ENCODE data around the gene ODF2.

DNA sequence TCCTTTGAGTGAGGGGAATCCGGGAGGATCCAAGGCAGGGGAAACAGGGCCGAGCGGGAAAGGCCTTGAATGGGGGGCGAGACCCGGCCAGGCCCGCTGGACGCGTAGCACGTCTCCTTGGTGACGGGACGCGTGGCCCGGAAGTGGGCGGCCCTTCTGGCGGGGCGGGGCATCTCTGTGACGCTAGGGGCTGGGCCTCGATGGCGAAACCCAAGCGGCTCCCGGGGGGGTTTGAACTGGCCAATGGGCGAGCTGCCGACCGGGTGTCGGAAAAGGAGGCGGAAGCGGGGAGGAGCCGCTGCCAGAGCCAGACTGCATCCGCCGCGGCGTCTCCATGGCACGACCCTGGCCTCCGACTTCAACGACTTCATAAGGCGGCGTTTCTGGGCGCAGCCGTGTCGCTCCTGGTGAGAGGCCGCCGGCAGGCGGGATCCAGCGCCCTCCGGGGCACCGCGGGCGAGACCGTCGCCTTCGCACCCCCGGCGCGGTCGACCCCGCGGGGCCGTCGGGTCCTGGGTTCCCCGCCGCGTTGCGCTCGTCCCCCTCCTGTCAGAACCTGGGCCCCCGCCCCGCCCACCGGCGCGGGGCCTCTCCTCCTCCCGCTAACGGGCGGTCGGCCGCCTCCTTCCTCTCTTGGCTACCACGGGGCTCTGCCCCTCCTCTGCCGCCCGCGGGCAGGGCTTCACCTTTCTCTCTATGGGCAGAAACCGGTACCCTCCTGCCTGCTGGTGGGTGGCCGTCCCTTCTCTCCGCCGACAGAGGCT, at the start of gene ODF2:
- TF ChIP-seq, protein P1, sequence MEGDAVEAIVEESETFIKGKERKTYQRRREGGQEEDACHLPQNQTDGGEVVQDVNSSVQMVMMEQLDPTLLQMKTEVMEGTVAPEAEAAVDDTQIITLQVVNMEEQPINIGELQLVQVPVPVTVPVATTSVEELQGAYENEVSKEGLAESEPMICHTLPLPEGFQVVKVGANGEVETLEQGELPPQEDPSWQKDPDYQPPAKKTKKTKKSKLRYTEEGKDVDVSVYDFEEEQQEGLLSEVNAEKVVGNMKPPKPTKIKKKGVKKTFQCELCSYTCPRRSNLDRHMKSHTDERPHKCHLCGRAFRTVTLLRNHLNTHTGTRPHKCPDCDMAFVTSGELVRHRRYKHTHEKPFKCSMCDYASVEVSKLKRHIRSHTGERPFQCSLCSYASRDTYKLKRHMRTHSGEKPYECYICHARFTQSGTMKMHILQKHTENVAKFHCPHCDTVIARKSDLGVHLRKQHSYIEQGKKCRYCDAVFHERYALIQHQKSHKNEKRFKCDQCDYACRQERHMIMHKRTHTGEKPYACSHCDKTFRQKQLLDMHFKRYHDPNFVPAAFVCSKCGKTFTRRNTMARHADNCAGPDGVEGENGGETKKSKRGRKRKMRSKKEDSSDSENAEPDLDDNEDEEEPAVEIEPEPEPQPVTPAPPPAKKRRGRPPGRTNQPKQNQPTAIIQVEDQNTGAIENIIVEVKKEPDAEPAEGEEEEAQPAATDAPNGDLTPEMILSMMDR (IDR thresholded peaks at IDR 0.05) = peak in 2 of 4 experiments; percentile 7 to 8
- TF ChIP-seq POLR2AphosphoS5 (IDR thresholded peaks at IDR 0.05) = peak; percentile 91
